Measurements from ENCODE around the gene LRMDA. TPM values are rescaled to one million over a fixed set of nuclear protein-coding genes. Genes with fewer than 3 reads are reported as not detected.

Gene LRMDA
- total and polyA plus RNA-seq, 2 of the 8 experiments (the other 6 are each of a cell fraction or from before 2014, with no cell fraction given), result 0.86 to 2.8 TPM

DNA sequence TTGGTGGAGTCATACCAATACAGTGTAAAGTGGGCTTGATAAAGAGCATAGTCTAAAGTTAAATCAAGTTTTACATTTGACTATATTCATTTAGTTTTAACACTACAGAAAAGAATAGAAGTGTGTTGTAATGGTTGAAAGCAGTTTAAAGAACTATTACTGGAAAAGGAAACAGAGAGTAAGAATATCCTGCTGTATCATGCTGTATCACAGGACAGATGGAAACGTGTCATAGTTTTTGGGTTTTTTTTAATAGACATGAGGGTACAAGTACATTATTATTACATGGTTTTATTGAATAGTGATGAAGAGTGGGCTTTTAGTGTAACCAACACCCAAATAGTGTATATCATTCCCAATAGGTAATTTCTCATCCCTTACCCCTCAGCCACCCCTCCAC, 944.3 kb downstream of the LRMDA start:
- Histone ChIP-seq H3K23ac (ENCODE audit: insufficient read length) (no peak overlapping the region), H2BK5ac (ENCODE audit: low read depth, low read length) (no peak overlapping the region), H3K9ac (replicated peaks in 1 of 4; ENCODE audit: extremely low read depth in 1 of 4, low read depth in 3 of 4, low read length in 3 of 4) (no peak overlapping the region), H2AK5ac (ENCODE audit: low read depth, low read length) (no peak overlapping the region), H2BK120ac (replicated peaks; ENCODE audit: low read depth, low read length) (no peak overlapping the region), H3K27ac (ENCODE audit: low read depth, low read length) (no peak overlapping the region), H4K20me1 (replicated peaks in 1 of 2; ENCODE audit: control insufficient read depth in 1 of 2, insufficient read depth in 2 of 2, low read length in 2 of 2) (no peaks in the 10 kb centered on the region), H4K91ac (replicated peaks; ENCODE audit: insufficient read length, low read length) (no peak overlapping the region), H3K14ac (ENCODE audit: insufficient read length) (no peak overlapping the region), H3K9me3 (ENCODE audit: insufficient read depth in 2 of 2, low read depth in 1 of 2, low read length in 1 of 2) (no peaks in the 10 kb centered on the region), H3K4ac (replicated peaks; ENCODE audit: insufficient read length, low read depth, low read length) (no peak overlapping the region), H3K4me3 (ENCODE audit: extremely low read depth in 1 of 4, insufficient read depth in 2 of 4, low read depth in 3 of 4, low read length in 4 of 4) (no peak overlapping the region), H3K79me2 (ENCODE audit: control insufficient read depth in 1 of 2, insufficient read depth in 2 of 2, low read length in 2 of 2) (no peaks in the 10 kb centered on the region), H4K8ac (ENCODE audit: extremely low read depth, insufficient read depth, low read length) (no peak overlapping the region), H2BK12ac (ENCODE audit: low read depth, low read length) (no peak overlapping the region), H3K4me2 (ENCODE audit: insufficient read depth in 1 of 2, low read depth in 2 of 2, low read length in 2 of 2) (no peak overlapping the region), H3K4me1 (replicated peaks in 1 of 4; ENCODE audit: control insufficient read depth in 3 of 4, insufficient read depth in 4 of 4, low read length in 3 of 4) (no peaks in the 10 kb centered on the region), H3K56ac (replicated peaks; ENCODE audit: insufficient read length, low read depth, low read length) (no peak overlapping the region), H3K79me1 (ENCODE audit: low read depth, low read length) (no peaks in the 10 kb centered on the region), H2AFZ (ENCODE audit: low read length) (no peak overlapping the region), H3K27me3 (replicated peaks in 1 of 4; ENCODE audit: control insufficient read depth in 3 of 4, extremely low read depth in 1 of 4, insufficient read depth in 3 of 4, low read length in 3 of 4) (no peaks in the 10 kb centered on the region), H3K23me2 (ENCODE audit: low read depth, low read length) (no peaks in the 10 kb centered on the region), H4K5ac (ENCODE audit: insufficient read length, low read depth, low read length) (no peak overlapping the region), H3K18ac (ENCODE audit: extremely low read depth, low read length) (no peak overlapping the region), H2BK15ac (ENCODE audit: low read length) (no peak overlapping the region), H2BK20ac (ENCODE audit: low read length) (no peak overlapping the region), H3K36me3 (ENCODE audit: control insufficient read depth in 2 of 4, insufficient read depth in 4 of 4, low read length in 3 of 4) (no peaks in the 10 kb centered on the region)
- no peak for FAIRE-seq
- CTCF ChIA-PET (ENCODE audit: partially characterized antibody), result interaction anchor here (0.6 to 1.1 kb wide), 2 partner anchors 15 to 694 kb away, joined by 3 to 5 read pairs; no protein-coding TSS in a partner anchor
- 92% methylated on average over 1 of the region's 1 CpG; no CpG with 5 or more reads in 1 of the 2 experiments for WGBS, 2 experiments (ENCODE audit: extremely low coverage in 1 of 2, insufficient coverage in 1 of 2, insufficient read length in 1 of 2, insufficient replicate concordance in 2 of 2, low coverage in 1 of 2, low lambda C conversion rate in 2 of 2, missing lambda C conversion rate in 1 of 2)
- DNase-seq (ENCODE audit: low read depth in 1 of 2, low spot score in 2 of 2), result no peak
- POLR2A ChIA-PET (ENCODE audit: partially characterized antibody), result no interaction called here
- TF ChIP-seq HDAC6 (IDR thresholded peaks at IDR 0.05; ENCODE audit: low read depth, low read length) (no peak), KDM4A (IDR thresholded peaks at IDR 0.05; ENCODE audit: low read depth, low read length, severe bottlenecking) (no peak), NANOG (IDR thresholded peaks at IDR 0.05; ENCODE audit: insufficient read depth, low read depth, low read length, poor library complexity, severe bottlenecking) (no peak), TAF7 (optimal IDR thresholded peaks at IDR 0.05; ENCODE audit: borderline replicate concordance, low read depth, low read length) (no peak), FOSL1 (IDR thresholded peaks at IDR 0.05; ENCODE audit: insufficient read depth, low read depth, low read length) (no peak), EGR1 (IDR thresholded peaks at IDR 0.05; ENCODE audit: borderline replicate concordance, low read depth, low read length) (no peak), SP2 (IDR thresholded peaks at IDR 0.05; ENCODE audit: low read length) (no peak), RNF2 (IDR thresholded peaks at IDR 0.05; ENCODE audit: borderline replicate concordance, low read depth, low read length, missing control alignments, poor library complexity, severe bottlenecking) (no peak), KDM5A (IDR thresholded peaks at IDR 0.05; ENCODE audit: low read length) (no peak), HDAC2 (IDR thresholded peaks at IDR 0.05; ENCODE audit: borderline replicate concordance in 1 of 2, low read depth in 2 of 2, low read length in 2 of 2) (no peak), JUN (IDR thresholded peaks at IDR 0.05; ENCODE audit: low read depth, low read length) (no peak), CBX5 (IDR thresholded peaks at IDR 0.05; ENCODE audit: low read depth, low read length) (no peak)
- TF ChIP-seq, protein P1, sequence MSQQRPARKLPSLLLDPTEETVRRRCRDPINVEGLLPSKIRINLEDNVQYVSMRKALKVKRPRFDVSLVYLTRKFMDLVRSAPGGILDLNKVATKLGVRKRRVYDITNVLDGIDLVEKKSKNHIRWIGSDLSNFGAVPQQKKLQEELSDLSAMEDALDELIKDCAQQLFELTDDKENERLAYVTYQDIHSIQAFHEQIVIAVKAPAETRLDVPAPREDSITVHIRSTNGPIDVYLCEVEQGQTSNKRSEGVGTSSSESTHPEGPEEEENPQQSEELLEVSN (IDR thresholded peaks at IDR 0.05), result no peak
